H9 (cell line): Measurements from ENCODE around the gene ZNF770. TPM values are rescaled to one million over a fixed set of nuclear protein-coding genes. Genes with fewer than 3 reads are reported as not detected.

Source experiments
- DNase-seq: peaks from one replicate; pipeline ENCODE4 v3.0.0-alpha.2; 2017
- H2AFZ ChIP-seq: one replicate; pipeline ENCODE4 v1.6.1; 2013; ENCODE audit warnings: mild to moderate bottlenecking, low read length, control low read depth, moderate library complexity
- H2AK5ac ChIP-seq: 2 replicates; pipeline ENCODE4 v1.6.1; 2013; ENCODE audit warnings: low read length, control low read depth, mixed read lengths; ENCODE audit not compliant: insufficient read length
- H2BK120ac ChIP-seq: one replicate; pipeline ENCODE4 v1.6.1; 2013; ENCODE audit warnings: low read depth, mild to moderate bottlenecking, low read length, control low read depth, inconsistent platforms; ENCODE audit not compliant: poor library complexity, severe bottlenecking
- H2BK12ac ChIP-seq: 2 replicates; pipeline ENCODE4 v1.6.1; 2013; ENCODE audit warnings: low read length, control low read depth, mixed read lengths, low read depth; ENCODE audit not compliant: insufficient read length
- H2BK15ac ChIP-seq: 2 replicates; pipeline ENCODE4 v1.6.1; 2013; ENCODE audit warnings: low read depth, low read length, control low read depth
- H2BK20ac ChIP-seq: one replicate; pipeline ENCODE4 v1.6.1; 2013; ENCODE audit warnings: low read depth, mild to moderate bottlenecking, low read length, control low read depth, inconsistent platforms; ENCODE audit not compliant: poor library complexity, severe bottlenecking
- H2BK5ac ChIP-seq: 2 replicates; pipeline ENCODE4 v1.6.1; 2013; ENCODE audit warnings: low read length, control low read depth, mixed read lengths; ENCODE audit not compliant: insufficient read length
- H3K14ac ChIP-seq: 2 replicates; pipeline ENCODE4 v1.6.1; 2013; ENCODE audit warnings: low read length, control low read depth; ENCODE audit not compliant: insufficient read depth
- H3K18ac ChIP-seq: 2 replicates; pipeline ENCODE4 v1.6.1; 2013; ENCODE audit warnings: low read depth, mild to moderate bottlenecking, mixed read lengths, low read length, control low read depth; ENCODE audit not compliant: insufficient read length
- H3K23ac ChIP-seq: 2 replicates; pipeline ENCODE4 v1.6.1; 2013; ENCODE audit warnings: low read length, control low read depth, mixed read lengths, low read depth; ENCODE audit not compliant: insufficient read length
- H3K23me2 ChIP-seq: 2 replicates; pipeline ENCODE4 v1.6.1; 2013; ENCODE audit warnings: low read depth, mild to moderate bottlenecking, mixed read lengths, low read length, control low read depth; ENCODE audit not compliant: insufficient read length, poor library complexity, severe bottlenecking
- H3K27ac ChIP-seq: 2 replicates; pipeline ENCODE4 v1.5.1; 2013; ENCODE audit warnings: low read length, control low read depth, mixed read lengths, low read depth; ENCODE audit not compliant: insufficient read length
- H3K27me3 ChIP-seq: 2 replicates; pipeline ENCODE4 v1.6.1; 2013; ENCODE audit warnings: low read length, control low read depth, inconsistent platforms; ENCODE audit not compliant: insufficient read depth
- H3K4ac ChIP-seq: 2 replicates; pipeline ENCODE4 v1.6.1; 2013; ENCODE audit warnings: low read depth, mild to moderate bottlenecking, control low read depth, inconsistent platforms, low read length, moderate library complexity
- H3K4me1 ChIP-seq: 2 replicates; pipeline ENCODE4 v1.6.1; 2013; ENCODE audit warnings: low read length, control low read depth, inconsistent platforms; ENCODE audit not compliant: insufficient read depth
- H3K4me2 ChIP-seq: 2 replicates; pipeline ENCODE4 v1.6.1; 2013; ENCODE audit warnings: low read length, control low read depth, mixed read lengths; ENCODE audit not compliant: insufficient read length, insufficient read depth
- H3K56ac ChIP-seq: 2 replicates; pipeline ENCODE4 v1.6.1; 2013; ENCODE audit warnings: low read depth, mild to moderate bottlenecking, mixed read lengths, low read length, control low read depth; ENCODE audit not compliant: insufficient read length
- H3K79me1 ChIP-seq: 2 replicates; pipeline ENCODE4 v1.6.1; 2013; ENCODE audit warnings: low read depth, mild to moderate bottlenecking, moderate library complexity, low read length, control low read depth, inconsistent platforms; ENCODE audit not compliant: insufficient read depth, poor library complexity, severe bottlenecking
- H3K79me2 ChIP-seq: 2 replicates; pipeline ENCODE4 v1.6.1; 2013; ENCODE audit warnings: low read length, control low read depth, inconsistent platforms; ENCODE audit not compliant: insufficient read depth
- H3K9ac ChIP-seq: 2 replicates; pipeline ENCODE4 v1.6.1; 2013; ENCODE audit warnings: low read length, control low read depth, mixed read lengths; ENCODE audit not compliant: insufficient read length; ENCODE audit errors: extremely low read depth
- H3K9me3 ChIP-seq: one replicate; pipeline ENCODE4 v1.6.1; 2013; ENCODE audit warnings: low read depth, low read length, inconsistent platforms; ENCODE audit not compliant: control insufficient read depth
- H3T11ph ChIP-seq: one replicate; pipeline ENCODE4 v1.6.1; 2013; ENCODE audit warnings: mild to moderate bottlenecking, low read length, control low read depth, inconsistent platforms
- H4K20me1 ChIP-seq: one replicate; pipeline ENCODE4 v1.6.1; 2013; ENCODE audit not compliant: control insufficient read depth, insufficient read length, insufficient read depth
- H4K5ac ChIP-seq: 2 replicates; pipeline ENCODE4 v1.6.1; 2013; ENCODE audit warnings: low read depth, mild to moderate bottlenecking, mixed read lengths, low read length, control low read depth; ENCODE audit not compliant: insufficient read length
- H4K8ac ChIP-seq: replicated peaks from 2 replicates; pipeline ENCODE4 v1.6.1; 2013; ENCODE audit warnings: low read length, control low read depth, mixed read lengths, low read depth; ENCODE audit not compliant: insufficient read length
- H4K91ac ChIP-seq: 2 replicates; pipeline ENCODE4 v1.6.1; 2013; ENCODE audit warnings: low read depth, mild to moderate bottlenecking, moderate library complexity, mixed read lengths, low read length, control low read depth; ENCODE audit not compliant: insufficient read length
- H3K27ac Mint-ChIP-seq, 3 experiments: 2 replicates in 2 of 3; 3 replicates in 1 of 3; pipeline ENCODE4 v1.8.0; 2020 to 2021; ENCODE audit warnings: mixed read lengths in 3 of 3, mild to moderate bottlenecking in 1 of 3, moderate library complexity in 1 of 3
- H3K27me3 Mint-ChIP-seq: 2 replicates; pipeline ENCODE4 v1.8.0; 2021; ENCODE audit warnings: low read depth, mild to moderate bottlenecking, moderate library complexity, mixed read lengths
- H3K36me3 Mint-ChIP-seq, 3 experiments: 2 replicates in 2 of 3; 3 replicates in 1 of 3; pipeline ENCODE4 v1.8.0; 2020 to 2021; ENCODE audit warnings: low read depth in 3 of 3, mixed read lengths in 3 of 3; ENCODE audit not compliant: insufficient read depth in 1 of 3
- H3K4me1 Mint-ChIP-seq, 2 experiments: 2 replicates each; pipeline ENCODE4 v1.8.0; 2020; ENCODE audit warnings: mixed read lengths in 2 of 2
- H3K4me3 Mint-ChIP-seq, 2 experiments: 2 replicates in 1 of 2; 3 replicates in 1 of 2; pipeline ENCODE4 v1.8.0; 2020 to 2021; ENCODE audit warnings: mild to moderate bottlenecking in 2 of 2, mixed read lengths in 2 of 2, moderate library complexity in 1 of 2
- H3K9me3 Mint-ChIP-seq, 2 experiments: 2 replicates in 1 of 2; 3 replicates in 1 of 2; pipeline ENCODE4 v1.8.0; 2020; ENCODE audit warnings: mild to moderate bottlenecking in 2 of 2, mixed read lengths in 2 of 2, moderate library complexity in 1 of 2
- CTCF ChIP-seq: fragments of 200-600 bp; sonication (generic); conservative IDR thresholded peaks from 3 replicates; pipeline ENCODE4 v1.8.0; 2021; ENCODE audit warnings: antibody characterized with exemption, mild to moderate bottlenecking
- WGBS: extraction: QIAGEN DNeasy Blood & Tissue Kit; methylation state at CpG from one replicate; pipeline ENCODE4 v1.1.7; 2013; ENCODE audit warnings: missing lambda C conversion rate, low lambda C conversion rate, mixed read lengths; ENCODE audit not compliant: insufficient read length; ENCODE audit errors: extremely low coverage; 5-methylcytosine and 5-hydroxymethylcytosine counted together
- total RNA-seq: library from RNA; stranded (reverse); gene quantifications from 2 replicates; pipeline ENCODE4 v1.2.1, GENCODE V29; 2021

Gene ZNF770
- total RNA-seq, 1 experiment from 2014 or later = 111 TPM

DNA sequence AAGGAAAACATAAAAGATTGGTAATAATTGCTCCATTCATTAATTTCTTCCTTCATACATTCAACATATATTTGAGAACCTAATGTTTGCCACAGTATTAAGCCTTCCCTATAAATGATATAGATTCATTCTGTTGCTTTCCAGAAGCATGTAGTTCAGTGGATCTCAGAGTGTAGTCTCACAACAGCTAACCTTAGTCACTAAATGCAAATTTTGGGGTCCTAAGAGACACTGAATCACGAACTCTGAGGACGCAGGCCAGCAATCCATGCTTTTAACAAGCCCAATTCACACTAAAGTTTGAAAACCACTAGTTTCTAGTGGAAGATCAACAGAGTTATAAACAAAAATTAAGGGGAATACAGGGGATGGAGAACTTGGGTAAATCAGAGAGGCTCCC, 11.3 kb downstream of the ZNF770 start:
- H4K5ac ChIP-seq = no peak overlapping the region
- no peak overlapping the region for H4K91ac ChIP-seq
- H3K18ac ChIP-seq = no peak overlapping the region
- no peak overlapping the region for H3K9ac ChIP-seq
- no peak overlapping the region for H2AFZ ChIP-seq
- no peak overlapping the region for H2BK120ac ChIP-seq
- H3K23me2 ChIP-seq = no peaks in the 10 kb centered on the region
- H3K9me3 ChIP-seq = no peaks in the 10 kb centered on the region
- H3K27ac ChIP-seq = no peak overlapping the region
- H2BK20ac ChIP-seq = no peak overlapping the region
- no peak overlapping the region for H3K4me3 Mint-ChIP-seq
- H3K36me3 Mint-ChIP-seq = peaks cover 4 to 24% (median 17%) of the 10 kb centered on the region in 3 experiments; a peak in 6 of 7 replicates
- no peak overlapping the region for H3K14ac ChIP-seq
- H3K79me2 ChIP-seq = no peaks in the 10 kb centered on the region
- H3K27me3 ChIP-seq = no peaks in the 10 kb centered on the region
- H3K23ac ChIP-seq = no peak overlapping the region
- no peaks in the 10 kb centered on the region for H3K9me3 Mint-ChIP-seq
- WGBS = no CpG with 5 or more reads among the region's 2 CpGs
- no peak overlapping the region for H2BK15ac ChIP-seq
- H3K4me1 ChIP-seq = no peaks in the 10 kb centered on the region
- H4K20me1 ChIP-seq = no peaks in the 10 kb centered on the region
- DNase-seq = no peak
- H3K27ac Mint-ChIP-seq = no peak overlapping the region
- H2BK5ac ChIP-seq = no peak overlapping the region
- TF ChIP-seq CTCF = no peak
- no peak overlapping the region for H2BK12ac ChIP-seq
- H3K4me2 ChIP-seq = no peak overlapping the region
- H3K4me1 Mint-ChIP-seq = peaks cover 19 to 28% of the 10 kb centered on the region in 2 experiments
- H3K4ac ChIP-seq = no peak overlapping the region
- H3K79me1 ChIP-seq = no peaks in the 10 kb centered on the region
- no peak overlapping the region for H2AK5ac ChIP-seq
- H3K27me3 Mint-ChIP-seq = no peaks in the 10 kb centered on the region
- H3K56ac ChIP-seq = no peak overlapping the region
- H4K8ac ChIP-seq = no peak overlapping the region
- H3T11ph ChIP-seq = no peak overlapping the region
